C4-2B (cell line): ENCODE measurements around the gene STK38L.

Experiments used
- H3K27ac ChIP-seq: fragments of 450-650 bp; 2 replicates; pipeline ENCODE4 v1.5.1; 2017
- ZFX ChIP-seq: fragments of 450-650 bp; IDR thresholded peaks from 2 replicates; pipeline ENCODE4 v1.6.1; 2017
- TF ChIP-seq, protein P1 (sequence below): fragments of 450-650 bp; conservative IDR thresholded peaks from 2 replicates; pipeline ENCODE4 v1.5.1; 2017; ENCODE audit warnings: mild to moderate bottlenecking

The STK38L gene

DNA sequence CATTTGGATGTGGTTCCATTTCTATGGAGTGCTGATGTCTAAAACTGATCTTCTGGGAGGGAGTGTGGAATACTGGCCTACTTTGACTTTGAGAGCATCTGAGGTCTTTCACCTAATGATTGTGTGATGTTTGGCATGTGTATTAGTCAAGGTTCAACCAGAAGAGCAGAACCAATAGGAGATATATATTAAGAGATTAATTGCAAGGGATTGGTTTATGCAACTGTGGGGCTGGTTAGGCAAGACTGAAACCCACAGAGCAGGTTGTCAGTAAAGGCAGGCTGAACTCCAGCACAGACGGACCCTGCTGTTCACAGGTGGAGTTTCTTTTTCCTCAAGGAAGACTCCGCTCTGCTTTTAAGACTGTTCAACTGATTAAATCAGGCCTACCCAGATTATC is 100.2 kb downstream of the STK38L start:
- TF ChIP-seq, protein P1, sequence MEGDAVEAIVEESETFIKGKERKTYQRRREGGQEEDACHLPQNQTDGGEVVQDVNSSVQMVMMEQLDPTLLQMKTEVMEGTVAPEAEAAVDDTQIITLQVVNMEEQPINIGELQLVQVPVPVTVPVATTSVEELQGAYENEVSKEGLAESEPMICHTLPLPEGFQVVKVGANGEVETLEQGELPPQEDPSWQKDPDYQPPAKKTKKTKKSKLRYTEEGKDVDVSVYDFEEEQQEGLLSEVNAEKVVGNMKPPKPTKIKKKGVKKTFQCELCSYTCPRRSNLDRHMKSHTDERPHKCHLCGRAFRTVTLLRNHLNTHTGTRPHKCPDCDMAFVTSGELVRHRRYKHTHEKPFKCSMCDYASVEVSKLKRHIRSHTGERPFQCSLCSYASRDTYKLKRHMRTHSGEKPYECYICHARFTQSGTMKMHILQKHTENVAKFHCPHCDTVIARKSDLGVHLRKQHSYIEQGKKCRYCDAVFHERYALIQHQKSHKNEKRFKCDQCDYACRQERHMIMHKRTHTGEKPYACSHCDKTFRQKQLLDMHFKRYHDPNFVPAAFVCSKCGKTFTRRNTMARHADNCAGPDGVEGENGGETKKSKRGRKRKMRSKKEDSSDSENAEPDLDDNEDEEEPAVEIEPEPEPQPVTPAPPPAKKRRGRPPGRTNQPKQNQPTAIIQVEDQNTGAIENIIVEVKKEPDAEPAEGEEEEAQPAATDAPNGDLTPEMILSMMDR = no peak
- no peak for TF ChIP-seq ZFX
- no peak overlapping the region for H3K27ac ChIP-seq

DNA sequence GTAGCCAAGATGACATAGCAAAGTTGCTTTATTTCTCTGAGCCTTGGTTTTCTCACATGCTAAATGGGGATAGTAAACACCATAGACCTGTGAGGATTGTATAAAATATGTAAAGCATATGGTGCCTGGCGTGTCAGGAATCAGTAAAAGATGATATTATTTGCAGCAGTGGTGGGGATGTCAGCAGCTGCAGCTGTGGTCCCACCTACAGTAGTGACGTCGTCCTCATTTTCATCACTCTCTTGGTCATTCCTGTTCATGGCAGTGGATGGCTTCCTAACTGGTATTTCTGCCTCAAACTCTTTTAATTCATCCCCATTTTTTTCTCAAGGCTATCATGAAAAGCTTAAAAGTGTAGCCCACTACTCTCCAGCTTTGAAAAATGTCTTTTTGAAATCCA is 100.7 kb downstream of the STK38L start:
- TF ChIP-seq, protein P1 = no peak
- TF ChIP-seq ZFX = no peak
- H3K27ac ChIP-seq = no peak overlapping the region

DNA sequence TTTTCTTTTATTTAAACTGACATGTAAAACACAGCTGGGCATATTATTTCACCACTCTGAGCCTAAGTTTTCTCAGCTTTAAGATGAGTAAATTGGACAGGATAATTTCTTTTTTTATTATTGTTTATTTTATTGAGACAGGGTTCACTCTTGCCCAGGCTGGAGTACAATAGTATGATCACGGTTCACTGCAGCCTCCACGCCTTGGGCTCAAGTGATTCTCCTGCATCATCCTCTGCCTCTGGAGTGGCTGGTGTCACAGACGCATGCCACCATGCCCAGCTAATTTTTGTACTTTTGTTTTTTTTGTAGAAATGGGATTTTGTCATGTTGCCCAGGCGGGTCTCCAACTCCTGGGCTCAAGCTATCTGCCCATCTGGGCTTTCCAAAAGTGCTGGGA is 101.3 kb downstream of the STK38L start:
- TF ChIP-seq, protein P1 = no peak
- TF ChIP-seq ZFX = no peak
- H3K27ac ChIP-seq = no peak overlapping the region

DNA sequence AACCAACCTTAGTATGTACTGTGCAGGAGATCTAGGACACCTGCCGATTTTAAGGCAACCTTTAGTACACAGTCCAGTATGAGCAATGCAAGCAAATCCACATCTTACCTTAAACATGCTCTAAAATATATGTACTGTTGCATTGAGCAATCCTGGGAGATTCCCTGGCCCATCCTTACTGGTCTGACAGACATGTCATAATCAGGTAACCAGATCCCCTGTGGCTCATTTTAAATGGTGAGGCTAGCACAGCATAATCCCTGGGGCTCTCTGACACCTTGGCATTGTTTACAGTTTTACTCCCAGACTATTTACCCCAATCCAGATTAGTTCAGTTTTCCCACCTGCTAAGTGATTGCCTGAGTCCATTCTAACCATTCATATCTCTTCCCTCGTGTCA is 103.7 kb downstream of the STK38L start:
- no peak overlapping the region for H3K27ac ChIP-seq
- TF ChIP-seq, protein P1 = no peak
- TF ChIP-seq ZFX = no peak

DNA sequence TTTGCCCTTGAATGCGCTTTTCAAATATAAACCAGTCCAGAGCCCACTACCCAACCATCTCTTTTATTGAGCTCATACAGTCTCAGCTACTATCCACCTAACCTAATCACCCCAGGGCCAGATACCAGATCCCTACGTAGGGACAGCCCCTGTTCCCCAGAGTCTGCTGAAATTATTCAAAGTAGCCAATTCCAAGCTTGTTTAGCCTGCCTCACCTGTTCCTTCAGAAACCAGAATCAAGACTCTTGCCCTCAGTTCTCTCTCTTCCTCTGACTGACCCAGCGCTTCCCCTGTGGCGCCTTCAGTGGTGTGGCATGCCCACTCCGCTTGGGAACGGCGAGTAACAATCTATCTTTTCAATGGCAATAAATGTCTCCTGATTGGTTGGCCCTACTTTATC is 107.4 kb downstream of the STK38L start:
- TF ChIP-seq ZFX = no peak
- TF ChIP-seq, protein P1 = no peak
- H3K27ac ChIP-seq = no peak overlapping the region

DNA sequence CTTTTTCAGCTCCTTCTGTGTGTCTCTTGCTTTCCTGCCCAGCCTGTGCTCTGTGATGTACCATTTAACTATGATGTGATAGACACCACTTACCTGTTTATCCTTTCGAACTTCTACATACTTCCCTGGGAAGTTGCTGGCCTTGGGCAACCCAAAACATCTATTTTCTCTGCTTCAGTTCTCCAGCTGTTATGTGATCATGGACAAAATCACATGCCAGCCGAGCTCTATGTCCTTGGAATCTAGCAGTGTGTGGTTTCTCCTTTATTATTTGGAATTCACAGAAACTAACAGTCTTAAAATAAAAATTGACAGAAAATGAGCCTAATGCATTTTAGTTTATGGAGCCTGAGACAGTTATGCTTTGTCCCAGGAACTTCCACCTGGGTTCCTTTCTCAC is 111.4 kb downstream of the STK38L start:
- no peak overlapping the region for H3K27ac ChIP-seq
- TF ChIP-seq, protein P1 = no peak
- no peak for TF ChIP-seq ZFX

DNA sequence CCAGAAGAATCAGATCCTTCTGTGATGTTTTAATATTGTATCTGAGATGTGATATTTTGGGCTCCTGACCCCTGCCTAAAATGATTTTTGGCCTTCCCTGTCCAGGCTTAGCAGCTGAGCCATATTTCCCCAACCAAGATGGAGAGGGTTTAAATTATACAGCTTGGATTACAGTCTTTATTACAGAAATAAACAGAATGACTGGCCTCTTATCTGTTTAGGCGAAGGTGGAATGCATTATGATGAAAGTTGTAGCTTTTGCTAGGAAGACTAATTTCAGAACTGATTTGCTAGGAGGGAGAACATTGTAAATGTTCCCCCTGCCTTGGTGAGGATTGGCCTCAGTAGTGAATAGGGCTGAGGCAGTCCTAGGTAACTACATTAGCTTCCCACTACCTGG is 111.9 kb downstream of the STK38L start:
- no peak overlapping the region for H3K27ac ChIP-seq
- no peak for TF ChIP-seq ZFX
- TF ChIP-seq, protein P1 = no peak
